Adipose tissue (tissue), 3 donors: ENCODE data around the gene PKM. TPM values are rescaled to one million over a fixed set of nuclear protein-coding genes. Genes with fewer than 3 reads are reported as not detected.
A peak's percentile ranks its signal among the peaks of the same experiment; 100 is the strongest.

Source experiments
- H3K27ac ChIP-seq: one replicate; pipeline ENCODE4 v1.5.1; 2013; ENCODE audit warnings: low read depth, low read length
- WGBS, 3 donors: extraction: QIAGEN DNeasy Blood & Tissue Kit; methylation state at CpG; one replicate each; pipeline ENCODE4 v1.1.7; 2013; 5-methylcytosine and 5-hydroxymethylcytosine counted together
- polyA plus RNA-seq, 3 donors: library from polyadenylated mRNA; stranded (reverse); fragments of 200-250 nt; gene quantifications; one replicate each; pipeline ENCODE4 v1.2.3, GENCODE V29; 2013
- donor health status: healthy with polysubstance abuse.
- donor health status: Bipolar disorder and iron deficiency.
- donor health status: healthy.

PKM gene
- polyA plus RNA-seq, 3 donors: 126 to 249 (median 242) TPM

- no peak overlapping the region for H3K27ac ChIP-seq
- 18 to 71% (median 19%) methylated on average over 3 of the region's 3 CpGs for WGBS, 3 donors
Observed at GRCh38 chr15:72237029-72237852, 6.3 kb upstream of the PKM start.

GRCh38 chr15:72236381-72237003 is 5.5 kb upstream of the PKM start:
- WGBS, 3 donors: 78 to 82% (median 80%) methylated on average over 2 of the region's 2 CpGs
- no peak overlapping the region for H3K27ac ChIP-seq

GRCh38 chr15:72235298-72235697 is 4.3 kb upstream of the PKM start:
- 92 to 96% (median 95%) methylated on average over 4 of the region's 4 CpGs for WGBS, 3 donors
- no peak overlapping the region for H3K27ac ChIP-seq

- no peak overlapping the region for H3K27ac ChIP-seq
- 93 to 98% (median 96%) methylated on average over 6 of the region's 6 CpGs for WGBS, 3 donors
Observed at GRCh38 chr15:72233769-72234168, 2.8 kb upstream of the PKM start.

GRCh38 chr15:72231833-72232478 is 966 bp upstream of the PKM start:
- peak overlapping the region; percentile 1 for H3K27ac ChIP-seq
- 3 to 4% (median 3%) methylated on average over 16 of the region's 16 CpGs for WGBS, 3 donors

- WGBS, 3 donors: 0 to 1% (median 1%) methylated on average over 68 to 79 of the region's 79 CpGs
- H3K27ac ChIP-seq: peak overlapping the region; percentile 76
Observed at GRCh38 chr15:72230197-72231065, 559 bp downstream of the PKM start.

GRCh38 chr15:72229947-72230196 is 1.1 kb downstream of the PKM start:
- WGBS, 3 donors: 0 to 1% (median 0%) methylated on average over 24 to 29 of the region's 29 CpGs

GRCh38 chr15:72229076-72229946 is 1.7 kb downstream of the PKM start:
- 7 to 18% (median 8%) methylated on average over 25 of the region's 25 CpGs for WGBS, 3 donors
- peak overlapping the region; percentile 76 for H3K27ac ChIP-seq

More at GRCh38 chr15:72229947-72230196, 1.1 kb downstream of the PKM start:
- peak overlapping the region; percentile 76 for H3K27ac ChIP-seq

- WGBS, 3 donors: 47 to 83% (median 53%) methylated on average over 4 of the region's 4 CpGs
- H3K27ac ChIP-seq: no peak overlapping the region
Observed at GRCh38 chr15:72227720-72228119, 3.3 kb downstream of the PKM start.

- WGBS, 3 donors: 35 to 57% (median 45%) methylated on average over 8 of the region's 8 CpGs
- peak overlapping the region; percentile 32 for H3K27ac ChIP-seq
Observed at GRCh38 chr15:72227192-72227586, 3.8 kb downstream of the PKM start.

GRCh38 chr15:72223278-72223677 is 7.7 kb downstream of the PKM start:
- H3K27ac ChIP-seq: no peak overlapping the region
- WGBS, 3 donors: 90 to 93% (median 92%) methylated on average over 10 of the region's 10 CpGs

- no peak overlapping the region for H3K27ac ChIP-seq
- 79 to 94% (median 83%) methylated on average over 4 of the region's 4 CpGs for WGBS, 3 donors
Observed at GRCh38 chr15:72222393-72222792, 8.6 kb downstream of the PKM start.

- 57 to 78% (median 57%) methylated on average over 1 of the region's 1 CpG for WGBS, 3 donors
Observed at GRCh38 chr15:72220687-72221086, 10.3 kb downstream of the PKM start.

GRCh38 chr15:72217216-72217615 is 13.8 kb downstream of the PKM start:
- 80 to 91% (median 86%) methylated on average over 4 of the region's 4 CpGs for WGBS, 3 donors
- no peak overlapping the region for H3K27ac ChIP-seq

More at GRCh38 chr15:72220687-72221086, 10.3 kb downstream of the PKM start:
- no peak overlapping the region for H3K27ac ChIP-seq

- no peak overlapping the region for H3K27ac ChIP-seq
- 80 to 91% (median 83%) methylated on average over 1 of the region's 1 CpG for WGBS, 3 donors
Observed at GRCh38 chr15:72216079-72216478, 14.9 kb downstream of the PKM start.

- no peak overlapping the region for H3K27ac ChIP-seq
Observed at GRCh38 chr15:72207558-72208085, 23.4 kb downstream of the PKM start.

GRCh38 chr15:72206677-72207000 is 24.4 kb downstream of the PKM start:
- 88 to 91% (median 90%) methylated on average over 5 of the region's 5 CpGs for WGBS, 3 donors
- H3K27ac ChIP-seq: no peak overlapping the region
